ENCODE measurements around the gene PIGO. TPM values are rescaled to one million over a fixed set of nuclear protein-coding genes. Genes with fewer than 3 reads are reported as not detected.

The PIGO gene
- total and polyA plus RNA-seq, 2 of the 8 experiments (the other 6 are each of a cell fraction or from before 2014, with no cell fraction given), result 20.5 to 31.3 TPM

DNA sequence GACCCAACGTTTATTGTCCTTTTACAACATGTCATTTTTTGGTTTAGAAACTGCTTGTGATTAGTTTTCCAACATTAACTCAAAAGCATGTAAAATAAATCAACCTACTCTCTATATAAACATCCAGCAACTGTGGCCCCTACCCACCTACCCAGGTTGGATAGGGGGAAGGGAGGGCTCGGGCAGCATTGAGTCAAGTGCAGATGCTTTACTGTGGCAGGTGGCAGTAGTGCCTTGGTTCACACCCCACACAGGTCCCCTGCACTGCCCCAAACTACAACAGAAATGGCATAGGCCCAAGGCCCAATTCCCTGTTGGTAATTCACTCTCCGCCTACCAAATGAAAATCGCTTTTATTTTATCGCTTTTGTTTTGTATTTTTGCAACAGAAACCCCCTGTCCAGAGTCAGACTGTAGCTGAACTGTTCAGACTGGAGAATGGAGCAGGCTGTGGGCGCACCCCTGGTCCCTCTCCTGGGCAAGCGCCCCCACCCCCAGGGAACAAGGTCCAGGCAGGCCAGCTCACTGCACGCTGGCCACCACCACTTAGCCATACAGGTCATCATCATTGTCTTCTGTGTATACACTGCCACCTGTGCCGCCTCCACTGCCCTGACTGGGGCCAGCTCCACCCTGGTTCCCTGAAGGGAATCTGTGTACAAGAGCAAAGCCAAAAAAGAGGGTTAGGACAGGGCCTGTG is 39.7 kb downstream of the PIGO start:
- CTCF ChIA-PET (ENCODE audit: partially characterized antibody), result interaction anchor here (0.9 to 1.3 kb wide), 3 partner anchors 12 to 157 kb away, joined by 3 read pairs; no protein-coding TSS in a partner anchor
- Histone ChIP-seq H3K4me3 (ENCODE audit: extremely low read depth in 1 of 4, insufficient read depth in 2 of 4, low read depth in 3 of 4, low read length in 4 of 4) (no peak overlapping the region), H3K23me2 (ENCODE audit: low read depth, low read length) (no peaks in the 10 kb centered on the region), H3K79me2 (ENCODE audit: control insufficient read depth in 1 of 2, insufficient read depth in 2 of 2, low read length in 2 of 2) (no peaks in the 10 kb centered on the region), H3K9me3 (ENCODE audit: insufficient read depth in 2 of 2, low read depth in 1 of 2, low read length in 1 of 2) (no peaks in the 10 kb centered on the region; a peak in 1 of 4 replicates), H2BK15ac (ENCODE audit: low read length) (no peak overlapping the region), H3K9ac (replicated peaks in 1 of 4; ENCODE audit: extremely low read depth in 1 of 4, low read depth in 3 of 4, low read length in 3 of 4) (no peak overlapping the region), H2BK120ac (replicated peaks; ENCODE audit: low read depth, low read length) (no peak overlapping the region), H3K79me1 (ENCODE audit: low read depth, low read length) (no peaks in the 10 kb centered on the region; the same call in 1 of the 2 replicates), H4K5ac (ENCODE audit: insufficient read length, low read depth, low read length) (no peak overlapping the region), H4K8ac (ENCODE audit: extremely low read depth, insufficient read depth, low read length) (no peak overlapping the region), H2BK12ac (ENCODE audit: low read depth, low read length) (no peak overlapping the region), H2AK5ac (ENCODE audit: low read depth, low read length) (no peak overlapping the region), H3K14ac (ENCODE audit: insufficient read length) (no peak overlapping the region), H4K20me1 (replicated peaks in 1 of 2; ENCODE audit: control insufficient read depth in 1 of 2, insufficient read depth in 2 of 2, low read length in 2 of 2) (peaks cover 5 to 15% of the 10 kb centered on the region in 2 experiments), H2BK5ac (ENCODE audit: low read depth, low read length) (no peak overlapping the region), H3K36me3 (ENCODE audit: control insufficient read depth in 2 of 4, insufficient read depth in 4 of 4, low read length in 3 of 4) (peaks cover 52 to 71% (median 64%) of the 10 kb centered on the region in 4 experiments), H3K27ac (ENCODE audit: low read depth, low read length) (no peak overlapping the region), H2AFZ (ENCODE audit: low read length) (no peak overlapping the region), H3K4me2 (ENCODE audit: insufficient read depth in 1 of 2, low read depth in 2 of 2, low read length in 2 of 2) (no peak overlapping the region), H2BK20ac (ENCODE audit: low read length) (no peak overlapping the region), H3K56ac (replicated peaks; ENCODE audit: insufficient read length, low read depth, low read length) (no peak overlapping the region), H3K27me3 (replicated peaks in 1 of 4; ENCODE audit: control insufficient read depth in 3 of 4, extremely low read depth in 1 of 4, insufficient read depth in 3 of 4, low read length in 3 of 4) (no peaks in the 10 kb centered on the region), H3K23ac (ENCODE audit: insufficient read length) (no peak overlapping the region), H3K4me1 (replicated peaks in 1 of 4; ENCODE audit: control insufficient read depth in 3 of 4, insufficient read depth in 4 of 4, low read length in 3 of 4) (no peaks in the 10 kb centered on the region), H4K91ac (replicated peaks; ENCODE audit: insufficient read length, low read length) (no peak overlapping the region), H3K4ac (replicated peaks; ENCODE audit: insufficient read length, low read depth, low read length) (no peak overlapping the region), H3K18ac (ENCODE audit: extremely low read depth, low read length) (no peak overlapping the region)
- DNase-seq (ENCODE audit: low read depth in 1 of 2, low spot score in 2 of 2) (no peak), FAIRE-seq (no peak)
- POLR2A ChIA-PET (ENCODE audit: partially characterized antibody), result interaction anchor here (0.8 to 5.2 kb wide), 4 partner anchors 12 to 30 kb away, joined by 4 to 43 read pairs (median 5); partner anchors contain the start of gene VCP
- TF ChIP-seq GABPA (IDR thresholded peaks at IDR 0.05; ENCODE audit: borderline replicate concordance, insufficient read depth, low read length), result no peak
- no peak for TF ChIP-seq FOSL1 (IDR thresholded peaks at IDR 0.05; ENCODE audit: insufficient read depth, low read depth, low read length)
- TF ChIP-seq YY1 (IDR thresholded peaks at IDR 0.05; ENCODE audit: low read depth, low read length), result no peak
- TF ChIP-seq TEAD4 (IDR thresholded peaks at IDR 0.05; ENCODE audit: low read depth, low read length), result no peak
- no peak for TF ChIP-seq GTF2F1 (IDR thresholded peaks at IDR 0.05; ENCODE audit: borderline replicate concordance, low read depth, low read length)
- no peak for TF ChIP-seq CBX8 (IDR thresholded peaks at IDR 0.05; ENCODE audit: borderline replicate concordance, low read depth, low read length)
- no peak for TF ChIP-seq TAF1 (IDR thresholded peaks at IDR 0.05; ENCODE audit: low read depth, low read length)
- 89% methylated on average over 9 of the region's 9 CpGs; no CpG with 5 or more reads in 1 of the 2 experiments for WGBS, 2 experiments (ENCODE audit: extremely low coverage in 1 of 2, insufficient coverage in 1 of 2, insufficient read length in 1 of 2, insufficient replicate concordance in 2 of 2, low coverage in 1 of 2, low lambda C conversion rate in 2 of 2, missing lambda C conversion rate in 1 of 2)
